GM21576 (cell line): ENCODE measurements around the gene ZMAT5.

ENCODE experiments used
- ATAC-seq: cut with Tn5 transposase; IDR thresholded peaks from one replicate; pipeline ENCODE4 v1.9.1; 2021; ENCODE audit warnings: mild to moderate bottlenecking, moderate library complexity; ENCODE audit not compliant: unreplicated experiment

ZMAT5 gene

DNA sequence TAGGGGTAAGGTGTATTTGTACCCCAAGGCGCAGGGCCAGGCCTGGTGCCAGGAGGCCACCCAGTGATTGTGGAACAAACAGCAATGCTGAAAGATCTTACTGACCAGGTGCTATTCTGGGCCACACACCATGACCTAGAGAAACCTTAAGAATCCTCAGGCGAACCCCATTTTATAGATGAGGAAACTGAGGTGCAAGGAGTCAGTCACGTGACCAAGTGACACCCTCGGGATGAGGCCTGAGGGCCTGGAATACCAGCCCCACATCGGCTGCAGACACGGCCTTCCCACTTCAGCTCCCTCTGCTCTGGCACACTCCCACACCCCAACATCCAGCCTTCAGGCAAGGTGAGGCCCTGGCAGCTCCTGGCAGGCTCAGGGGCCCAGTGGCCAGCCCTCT is 33.9 kb downstream of the ZMAT5 start:
- no peak for ATAC-seq

DNA sequence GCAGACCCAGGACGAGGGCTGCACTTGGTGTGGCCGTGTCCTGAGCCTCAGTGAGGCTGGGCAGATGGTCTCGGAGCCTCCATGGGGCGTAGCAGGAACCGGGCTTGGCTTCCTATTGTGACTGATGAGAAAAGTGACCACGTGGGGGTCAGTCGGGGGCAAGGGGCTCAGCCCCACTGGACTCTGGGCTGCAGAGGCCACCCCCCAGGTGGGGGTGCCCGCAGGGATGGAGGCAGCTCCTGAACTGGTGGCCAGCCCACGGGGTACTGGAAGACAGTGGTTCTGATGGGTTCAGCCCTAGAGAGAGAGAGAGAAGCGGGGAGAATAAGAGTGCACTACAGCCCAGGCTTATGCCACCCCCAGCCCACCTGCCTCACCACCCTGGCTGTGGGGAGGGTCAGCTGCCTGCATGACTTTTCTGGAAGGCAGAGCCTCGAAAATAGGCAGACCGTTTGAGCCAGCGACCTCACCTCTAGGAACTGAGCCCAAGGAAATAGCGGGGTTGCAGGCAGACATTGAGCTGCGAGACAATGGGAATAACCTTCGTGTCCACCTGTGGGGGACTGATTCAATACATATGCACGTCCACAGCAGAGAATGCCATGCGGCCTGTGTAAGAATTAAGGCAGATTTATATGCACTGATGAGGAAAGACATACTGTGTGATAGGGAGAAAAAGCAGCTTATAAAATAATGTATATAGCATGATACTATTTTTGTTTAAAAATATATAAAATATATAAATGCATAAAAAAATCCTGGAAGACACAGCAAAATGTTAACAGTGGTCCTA is 35.6 kb downstream of the ZMAT5 start:
- ATAC-seq, result no peak

DNA sequence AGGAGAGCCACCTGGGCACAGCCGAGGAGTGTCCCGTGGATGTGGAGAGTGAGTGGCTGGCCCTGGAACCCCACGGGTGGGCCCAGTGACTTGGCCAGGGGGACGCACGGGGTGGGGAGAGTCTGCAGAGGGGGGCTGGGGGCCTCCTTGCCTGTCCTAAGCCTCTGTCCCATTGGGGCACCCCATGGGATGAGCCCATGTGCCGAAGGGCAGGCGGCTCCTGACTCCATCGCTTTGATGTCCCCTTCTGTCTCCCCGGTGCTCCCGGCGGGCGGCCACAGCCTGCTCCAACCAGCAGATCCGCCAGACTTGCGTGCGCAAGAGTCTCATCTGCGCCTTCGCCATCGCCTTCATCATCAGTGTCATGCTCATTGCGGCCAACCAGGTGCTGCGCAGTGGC is 37.6 kb downstream of the ZMAT5 start:
- no peak for ATAC-seq

DNA sequence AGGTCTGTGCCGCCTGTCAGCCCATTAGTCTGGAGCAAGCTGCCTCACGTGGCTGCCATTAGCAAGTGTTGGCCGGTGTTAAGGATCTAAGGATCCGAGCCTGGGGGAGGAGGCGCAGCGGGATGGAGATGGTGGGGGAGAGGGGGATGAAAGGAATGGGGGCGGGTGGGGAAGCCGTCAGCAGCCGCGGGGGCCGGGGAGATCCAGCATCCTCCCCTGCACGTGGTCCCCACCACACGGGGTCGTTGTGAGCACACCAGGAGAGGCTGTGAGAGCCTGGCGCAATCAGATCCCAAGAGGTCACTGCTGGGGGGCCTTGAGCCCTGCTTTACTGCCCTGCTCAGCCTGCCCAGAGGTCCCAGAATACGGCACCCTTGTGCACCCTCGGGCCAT is 39.7 kb downstream of the ZMAT5 start:
- no peak for ATAC-seq

DNA sequence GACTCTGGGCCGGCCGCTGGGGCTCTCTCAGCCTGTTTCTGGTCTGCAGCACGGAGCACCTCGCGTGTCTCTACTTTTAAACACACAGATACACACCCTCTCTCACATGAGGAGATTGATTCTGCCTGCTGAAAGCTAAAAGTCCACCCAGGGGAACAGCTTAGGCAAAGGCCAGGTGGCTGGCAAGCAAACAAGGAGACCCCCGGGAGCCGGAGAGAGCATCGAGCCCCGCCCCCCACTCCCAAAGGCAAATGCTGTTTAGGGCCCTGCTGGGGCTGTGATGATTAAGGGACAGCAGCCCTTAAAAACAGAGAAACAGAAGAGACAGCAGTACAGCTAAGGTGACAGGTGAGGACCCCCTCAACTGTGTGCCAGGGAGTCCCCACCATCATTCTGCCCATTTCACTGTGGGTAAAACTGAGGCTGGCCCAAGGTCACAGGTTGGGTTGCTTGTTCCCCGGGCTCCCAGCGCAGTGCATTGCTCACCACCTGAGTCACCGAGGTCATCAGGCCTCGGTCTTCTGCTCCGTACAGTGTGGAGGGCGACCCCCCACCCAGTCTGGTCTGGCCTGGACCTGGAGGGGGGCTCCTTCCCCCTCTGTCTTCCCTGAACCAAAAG is 40.2 kb downstream of the ZMAT5 start:
- no peak for ATAC-seq

DNA sequence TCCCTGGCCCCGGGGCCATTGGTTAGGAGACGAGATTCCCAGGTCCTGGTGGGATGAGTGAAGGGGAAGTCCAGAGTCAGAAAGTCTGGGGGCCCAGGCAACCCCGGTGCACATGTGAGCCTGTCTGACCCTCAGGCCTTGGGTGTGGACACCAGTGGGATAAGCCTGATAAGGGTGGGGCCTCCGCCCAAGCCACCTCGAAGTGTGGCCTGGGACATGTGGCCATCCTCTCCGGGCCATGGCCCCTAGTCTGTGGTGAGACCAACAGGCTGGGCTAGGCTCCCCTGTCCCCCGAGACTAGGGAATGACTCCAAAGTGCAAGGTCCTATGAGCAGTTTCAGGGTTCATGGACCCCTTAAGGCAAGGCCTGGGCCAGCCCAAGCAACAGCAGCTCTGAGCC is 40.7 kb downstream of the ZMAT5 start:
- no peak for ATAC-seq

DNA sequence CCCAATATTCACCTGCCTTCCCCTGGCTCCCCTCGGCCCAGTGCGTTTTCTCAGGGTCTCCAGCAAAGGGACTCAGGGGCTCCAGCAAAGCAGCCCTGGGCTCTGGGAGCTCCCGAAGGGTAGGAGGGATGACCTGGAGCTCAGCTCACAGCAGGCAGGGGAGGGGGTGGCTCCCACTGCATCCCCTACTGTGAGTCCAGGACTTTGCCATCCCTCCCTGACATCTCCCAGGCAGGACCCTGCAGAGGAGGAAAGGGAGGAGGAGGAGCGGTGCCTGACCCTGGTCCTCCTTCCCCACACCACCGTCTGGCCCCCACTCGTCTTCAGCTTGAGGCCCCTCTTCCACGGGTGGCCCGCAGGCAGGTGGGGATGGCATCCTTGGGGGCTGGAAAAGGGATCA is 42.0 kb downstream of the ZMAT5 start:
- no peak for ATAC-seq

DNA sequence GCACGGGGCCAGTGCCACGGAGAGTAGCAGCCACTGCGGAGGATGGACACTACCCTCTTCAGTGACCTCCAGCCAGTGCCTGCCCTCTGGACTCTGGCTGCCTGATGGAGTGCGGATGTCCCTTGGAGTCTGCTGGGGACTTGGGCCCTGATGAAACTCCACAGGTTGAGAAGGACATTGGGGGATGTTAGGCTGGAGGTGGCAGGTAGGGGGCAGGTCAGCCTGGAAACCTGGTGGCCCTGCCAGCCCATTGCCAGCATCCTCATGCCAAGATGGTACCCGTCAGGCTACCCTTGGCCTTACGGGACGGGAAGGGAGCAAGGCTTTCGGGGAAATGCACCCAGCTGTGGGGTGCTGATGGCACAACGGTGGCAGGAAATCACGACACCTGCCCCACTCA is 43.0 kb downstream of the ZMAT5 start:
- no peak for ATAC-seq

DNA sequence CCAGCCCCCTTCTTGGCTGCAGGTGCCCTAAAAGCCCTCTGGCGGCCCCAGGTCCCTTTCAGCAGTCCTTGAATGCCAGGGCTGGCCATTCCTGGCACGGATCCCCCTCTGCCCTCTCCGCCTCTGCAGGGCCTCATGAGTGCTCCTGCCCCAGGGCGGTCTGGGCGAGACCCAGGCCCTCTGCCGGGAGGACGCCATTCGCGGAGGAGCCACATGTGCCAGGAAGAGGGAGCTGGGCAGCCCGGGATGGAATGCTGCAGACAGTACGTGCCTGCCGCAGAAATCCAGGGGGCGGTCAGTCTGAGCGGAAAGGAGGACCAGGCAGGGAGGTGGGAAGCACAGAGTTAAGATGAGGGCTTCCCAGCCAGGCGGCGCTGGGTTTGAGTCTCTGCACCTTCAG is 44.2 kb downstream of the ZMAT5 start:
- no peak for ATAC-seq

DNA sequence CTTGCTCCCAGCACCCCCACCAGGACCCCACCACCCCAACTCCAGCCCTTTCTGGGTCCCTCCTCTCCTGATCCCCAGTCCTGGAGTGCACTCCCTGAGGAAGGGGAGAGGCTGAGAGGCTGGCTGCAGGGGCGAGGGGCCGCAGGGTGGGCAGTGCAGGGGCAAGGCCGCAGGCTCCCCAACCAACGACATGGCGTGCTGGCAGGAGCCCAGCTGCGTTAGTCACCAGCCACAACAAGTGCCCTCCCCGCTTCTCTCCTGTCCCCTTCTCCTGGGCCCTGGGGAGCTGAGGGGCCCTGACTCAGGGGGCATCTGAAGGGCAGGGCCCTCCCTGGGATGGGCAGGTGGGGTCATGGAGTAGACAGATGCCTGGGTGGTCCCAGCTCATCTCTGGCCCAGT is 44.7 kb downstream of the ZMAT5 start:
- no peak for ATAC-seq

DNA sequence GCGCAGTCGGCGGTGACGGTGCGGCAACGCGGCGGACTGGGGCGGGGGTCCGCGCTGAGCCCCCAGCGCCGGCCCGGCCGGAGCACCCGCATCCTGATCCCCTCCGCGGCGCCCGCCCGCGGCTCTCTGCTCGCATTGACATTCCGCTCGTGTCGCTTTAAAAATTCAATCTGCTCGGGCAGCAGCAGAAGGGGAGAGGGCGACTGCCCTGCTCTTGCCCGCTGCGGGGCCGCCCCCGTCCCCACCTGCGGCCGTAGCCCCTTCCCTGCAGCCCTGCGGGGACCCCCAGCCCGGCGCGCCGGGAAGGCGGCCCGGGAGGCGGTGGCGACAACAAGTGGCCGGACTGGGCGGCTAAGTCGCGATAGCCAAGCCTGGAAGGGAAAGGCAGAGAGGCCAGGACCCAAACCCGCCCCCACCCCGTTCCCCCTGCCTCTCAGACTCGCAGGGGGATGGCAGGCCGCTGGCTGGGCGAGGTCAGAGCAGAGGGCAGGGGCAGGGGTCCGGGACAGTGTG is 45.9 kb downstream of the ZMAT5 start:
- no peak for ATAC-seq

DNA sequence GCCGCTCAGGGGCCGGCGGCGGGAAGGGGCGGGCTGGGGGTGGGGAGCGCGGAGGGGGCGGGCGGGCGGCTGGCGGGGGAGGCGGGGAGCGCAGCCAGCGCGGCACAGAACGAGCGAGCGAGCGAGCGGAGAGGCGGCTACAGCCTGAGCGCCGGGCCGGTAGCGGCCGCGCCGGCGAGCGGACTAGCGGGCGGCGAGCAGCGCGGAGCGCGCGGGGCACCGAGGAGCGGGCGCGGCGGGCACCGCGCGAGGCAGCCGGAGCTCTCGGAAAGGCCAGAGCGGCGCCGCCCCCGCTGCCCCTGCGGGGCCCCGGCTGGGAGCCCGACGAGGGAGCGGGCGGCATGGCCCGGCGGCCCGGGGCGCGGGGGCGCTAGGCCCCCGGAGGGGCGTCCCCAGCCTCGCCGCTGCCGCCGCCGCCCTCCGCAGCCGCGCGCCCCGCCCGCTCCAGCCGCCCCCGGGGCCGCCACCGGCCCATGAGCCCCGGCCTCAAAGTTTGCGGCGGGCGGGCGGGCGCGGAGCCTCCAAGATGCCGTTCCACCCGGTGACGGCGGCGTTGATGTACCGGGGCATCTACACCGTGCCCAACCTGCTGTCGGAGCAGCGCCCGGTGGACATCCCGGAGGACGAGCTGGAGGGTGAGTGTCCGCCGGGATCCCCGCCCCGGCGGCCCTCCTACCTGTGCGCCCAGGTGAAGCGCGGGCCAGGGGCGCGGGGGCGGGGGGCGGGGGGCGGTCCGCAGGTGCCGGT is 46.7 kb downstream of the ZMAT5 start, which contains the start of gene CABP7:
CABP7 (plus strand) TSS at position 105 of the 747 bp plus-strand sequence; CDS start at position 527, 422 bp downstream.
- ATAC-seq, result no peak

DNA sequence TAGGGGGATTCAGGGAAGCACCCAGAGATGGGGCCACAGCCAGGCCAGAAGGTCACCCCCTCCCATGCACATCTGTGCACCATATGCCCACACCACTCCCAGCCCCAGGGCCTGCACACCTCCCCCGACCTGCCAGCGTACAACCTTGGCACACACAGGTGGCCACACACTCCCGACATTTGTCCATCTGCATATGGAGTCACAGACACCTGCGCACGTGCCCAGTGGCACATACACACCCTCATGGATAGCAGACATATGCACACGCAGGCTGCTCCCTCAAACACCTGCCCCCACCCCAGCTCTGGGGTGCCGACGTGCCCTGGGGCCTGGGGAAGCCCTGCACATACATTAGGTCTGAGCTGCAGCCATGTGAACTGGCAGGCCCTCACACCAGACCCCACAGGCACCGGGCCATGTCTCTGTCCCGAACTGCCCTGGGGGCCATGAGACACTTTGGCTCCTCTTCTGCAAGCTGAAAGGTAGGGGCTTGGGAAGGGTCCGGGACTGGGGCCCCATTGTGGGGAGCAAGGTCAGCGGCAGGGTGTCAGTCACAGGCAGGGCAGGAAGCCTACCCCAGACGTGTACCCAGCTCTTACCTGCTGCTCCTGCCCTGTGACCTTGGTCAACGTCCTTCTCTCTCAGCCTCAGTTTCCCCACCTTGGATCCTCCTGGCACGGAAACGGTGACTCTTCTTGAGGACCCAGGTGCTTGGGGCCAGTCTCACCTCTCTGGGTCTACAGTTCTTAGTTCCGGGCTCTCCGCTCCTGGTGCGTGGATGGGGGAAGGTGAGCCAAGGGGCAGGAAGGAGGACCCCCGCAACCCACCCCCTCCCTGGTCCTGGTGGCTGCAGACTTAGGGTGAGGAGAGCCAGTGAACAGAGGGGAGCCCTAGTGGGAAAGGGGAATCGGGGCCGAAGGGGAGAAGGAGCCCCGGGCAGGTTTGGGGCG is 47.6 kb downstream of the ZMAT5 start:
- ATAC-seq, result no peak

DNA sequence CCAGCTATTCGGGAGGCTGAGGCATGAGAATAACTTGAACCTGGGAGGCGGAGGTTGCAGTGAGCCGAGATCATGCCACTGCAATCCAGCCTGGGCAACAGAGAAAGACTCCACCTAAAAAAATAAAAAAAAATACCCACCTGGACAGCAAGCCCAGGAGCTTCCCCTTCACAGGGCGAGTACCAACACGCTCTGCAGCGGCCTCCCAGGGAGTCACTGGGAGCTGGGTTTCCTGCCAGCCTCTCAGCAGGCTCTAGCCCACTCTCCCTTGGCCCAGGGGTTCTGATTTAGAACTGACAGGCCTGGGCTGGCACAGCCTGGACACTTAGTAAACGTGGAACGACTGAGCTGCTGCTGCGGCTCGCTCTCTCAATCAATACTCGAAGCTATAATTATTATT is 49.0 kb downstream of the ZMAT5 start:
- ATAC-seq, result no peak

DNA sequence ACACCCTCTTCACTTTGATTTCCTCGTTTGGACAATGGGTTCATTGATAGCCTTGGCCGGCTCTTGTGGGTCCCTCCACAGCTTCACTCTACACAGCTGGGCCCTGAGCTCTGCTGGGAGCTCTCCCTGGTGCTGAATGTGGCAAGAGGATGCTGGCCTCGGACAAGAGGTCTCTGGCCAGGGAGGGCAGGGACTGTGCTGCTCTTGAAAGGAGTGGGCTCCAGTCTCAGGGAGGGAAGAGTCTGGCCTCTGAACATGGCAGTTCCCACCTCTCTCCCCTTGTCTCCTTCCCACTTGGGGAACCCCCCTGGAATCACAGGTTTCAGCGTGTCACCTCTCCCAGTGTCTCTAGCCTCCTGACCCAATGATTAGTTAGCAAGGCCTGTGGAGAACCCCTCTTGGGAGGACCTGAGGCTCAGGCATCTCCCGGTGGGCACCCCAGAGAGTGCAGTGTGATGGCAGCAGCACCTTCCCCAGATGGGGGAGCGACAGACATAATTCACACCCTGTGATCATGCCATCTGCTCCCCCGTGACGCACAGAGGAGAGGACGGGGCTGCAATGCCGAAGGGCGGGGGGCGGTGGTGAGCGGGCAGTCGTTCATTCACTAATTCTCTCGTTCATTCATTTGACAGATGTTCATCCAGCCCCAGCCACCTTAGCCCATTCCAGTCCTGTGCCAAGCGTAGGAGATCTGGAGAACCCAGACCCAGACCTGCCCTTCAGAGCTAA is 49.8 kb downstream of the ZMAT5 start:
- ATAC-seq, result no peak

DNA sequence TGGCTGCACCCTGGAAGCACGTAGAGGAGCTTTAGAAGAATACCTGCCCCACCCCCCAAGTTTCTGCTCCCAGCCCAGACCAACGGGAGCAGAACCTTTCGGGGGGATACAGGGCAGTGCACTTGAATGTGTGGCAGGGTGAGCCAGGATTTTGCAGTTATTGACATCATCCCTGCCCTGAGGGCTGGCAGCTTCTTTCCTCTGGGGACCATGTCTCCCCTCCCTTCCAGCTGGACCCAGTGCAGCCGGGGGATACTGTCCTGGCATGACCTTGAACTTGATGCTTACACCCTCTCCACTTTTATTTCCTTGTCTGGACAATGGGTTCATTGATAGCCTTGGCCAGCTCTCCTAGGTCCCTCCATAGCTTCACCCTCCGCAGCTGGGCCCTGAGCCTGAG is 51.1 kb downstream of the ZMAT5 start:
- no peak for ATAC-seq

DNA sequence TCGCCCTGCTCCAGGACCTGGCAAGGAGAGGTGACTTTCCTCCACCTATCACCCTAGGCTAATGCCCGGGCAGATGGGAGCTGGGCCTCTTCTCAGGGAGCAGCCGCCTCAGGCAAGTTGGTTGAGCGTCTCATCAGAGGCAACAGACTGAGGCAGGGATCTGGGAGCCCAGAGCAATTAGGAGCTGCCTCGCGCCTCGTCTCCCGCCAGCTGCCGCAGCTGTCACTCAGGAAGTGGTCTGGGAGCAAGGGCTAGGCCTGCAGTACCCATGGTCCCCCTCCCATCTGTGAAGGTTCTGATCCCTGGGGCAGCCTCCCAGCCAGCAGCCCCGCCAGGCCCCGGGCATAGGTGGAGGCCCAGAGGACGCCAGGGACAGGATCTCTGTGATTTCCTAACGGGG is 51.6 kb downstream of the ZMAT5 start:
- ATAC-seq, result no peak

DNA sequence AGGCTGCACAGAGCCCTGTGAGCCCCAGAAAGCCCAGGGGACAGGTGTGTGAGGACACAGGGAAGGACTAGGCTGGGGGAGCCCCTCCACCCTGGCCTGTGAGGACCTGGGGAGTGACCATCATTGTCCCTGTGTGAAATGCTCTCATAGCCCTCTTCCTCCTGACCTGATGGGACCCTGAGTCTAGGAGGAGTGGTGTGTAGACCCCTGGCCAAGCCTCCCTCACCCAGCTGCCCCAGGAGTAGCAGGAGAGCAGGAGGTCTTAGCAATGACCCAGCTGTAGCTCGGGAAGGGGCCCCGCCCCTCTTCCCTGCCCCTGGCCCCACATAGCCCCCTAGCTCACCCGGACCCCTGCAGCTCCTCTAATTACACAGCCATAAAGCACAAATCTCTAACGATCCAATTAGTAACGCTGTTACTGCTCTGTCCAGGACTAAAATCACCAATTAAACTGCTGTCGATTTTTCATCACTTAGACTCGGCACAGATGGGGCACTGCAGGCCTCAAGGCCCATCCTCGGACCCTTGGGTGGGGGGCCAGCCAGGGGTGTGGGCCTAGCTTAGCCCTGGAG is 53.6 kb downstream of the ZMAT5 start:
- no peak for ATAC-seq

DNA sequence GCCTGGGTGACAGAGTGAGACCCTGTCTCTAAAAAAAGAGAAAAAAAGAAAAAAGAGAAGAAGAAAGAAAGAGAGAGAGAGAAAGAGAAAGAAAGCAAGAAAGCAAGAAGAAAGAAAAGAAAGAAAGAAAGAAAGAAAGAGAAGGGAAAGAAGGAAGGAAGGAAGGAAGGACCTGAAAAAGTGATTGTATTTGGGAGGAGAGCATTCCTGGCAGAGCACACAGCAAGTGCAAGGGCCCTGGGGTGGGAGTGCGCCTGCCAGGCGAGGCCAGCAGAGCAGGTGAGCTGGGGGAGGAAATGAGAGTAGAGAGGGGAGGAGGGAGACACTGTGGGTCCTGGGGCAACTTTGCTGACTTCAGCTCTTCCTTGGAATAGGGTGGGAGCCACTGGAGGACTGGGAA is 54.7 kb downstream of the ZMAT5 start:
- ATAC-seq, result no peak
